HEK293T (cell line): ENCODE measurements around the gene COL28A1.
"Not testable (repeated sequence)": the region's sequence is repeated elsewhere in the genome, so short reads cannot be mapped to it uniquely, and the experiment has no call there.

Source experiments
- CTCF ChIA-PET: fragments of 350-600 bp; formaldehyde crosslinking; extraction: SDS; loops from one replicate; lab custom pipeline; 2021; ENCODE audit warnings: antibody characterized with exemption, inconsistent platforms; lab: Yijun Ruan, JAX
- POLR2A ChIA-PET: fragments of 350-600 bp; formaldehyde crosslinking; extraction: SDS; loops from one replicate; lab custom pipeline; 2020; ENCODE audit warnings: antibody characterized with exemption, inconsistent platforms; lab: Yijun Ruan, JAX
- DNase-seq: peaks from one replicate; pipeline ENCODE4 v3.0.0; 2012; ENCODE audit warnings: mixed read lengths; ENCODE audit errors: extremely low spot score
- ARNT ChIP-seq: fragments of 450-650 bp; IDR thresholded peaks from 2 replicates; pipeline ENCODE4 v1.6.1; 2017; ENCODE audit warnings: mild to moderate bottlenecking
- BHLHE40 ChIP-seq: fragments of 450-650 bp; IDR thresholded peaks from 2 replicates; pipeline ENCODE4 v1.6.1; 2016; ENCODE audit warnings: mild to moderate bottlenecking, moderate library complexity, borderline replicate concordance
- CTBP1 ChIP-seq: fragments of 450-650 bp; IDR thresholded peaks from 2 replicates; pipeline ENCODE4 v1.6.1; 2016; ENCODE audit warnings: borderline replicate concordance
- ELF4 ChIP-seq: fragments of 450-650 bp; IDR thresholded peaks from 2 replicates; pipeline ENCODE4 v1.6.1; 2017; ENCODE audit warnings: antibody characterized with exemption
- FOXA1 ChIP-seq: fragments of 450-650 bp; IDR thresholded peaks from 2 replicates; pipeline ENCODE4 v1.6.1; 2016; ENCODE audit warnings: mild to moderate bottlenecking
- FOXK2 ChIP-seq: fragments of 450-650 bp; IDR thresholded peaks from 2 replicates; pipeline ENCODE4 v1.6.1; 2016; ENCODE audit warnings: mild to moderate bottlenecking
- FOXM1 ChIP-seq: fragments of 450-650 bp; IDR thresholded peaks from 2 replicates; pipeline ENCODE4 v1.6.1; 2017; ENCODE audit warnings: mild to moderate bottlenecking, borderline replicate concordance
- HDGF ChIP-seq: fragments of 450-650 bp; IDR thresholded peaks from 2 replicates; pipeline ENCODE4 v1.6.1; 2017; ENCODE audit warnings: antibody characterized with exemption, borderline replicate concordance
- L3MBTL2 ChIP-seq: fragments of 450-650 bp; conservative IDR thresholded peaks from 2 replicates; pipeline ENCODE4 v1.6.1; 2016; ENCODE audit warnings: mild to moderate bottlenecking
- LEF1 ChIP-seq: fragments of 450-650 bp; IDR thresholded peaks from 2 replicates; pipeline ENCODE4 v1.6.1; 2017; ENCODE audit warnings: mild to moderate bottlenecking, borderline replicate concordance
- NFRKB ChIP-seq: fragments of 450-650 bp; IDR thresholded peaks from 2 replicates; pipeline ENCODE4 v1.6.1; 2016; ENCODE audit warnings: mild to moderate bottlenecking, moderate library complexity
- SP1 ChIP-seq: fragments of 450-650 bp; IDR thresholded peaks from 2 replicates; pipeline ENCODE4 v1.6.1; 2017
- SUZ12 ChIP-seq: fragments of 450-650 bp; IDR thresholded peaks from 2 replicates; pipeline ENCODE4 v1.6.1; 2016; ENCODE audit warnings: mild to moderate bottlenecking
- TARDBP ChIP-seq: fragments of 450-650 bp; IDR thresholded peaks from 2 replicates; pipeline ENCODE4 v1.6.1; 2016
- ZNF384 ChIP-seq: fragments of 450-650 bp; IDR thresholded peaks from 2 replicates; pipeline ENCODE4 v1.6.1; 2016
- TF ChIP-seq, protein P1 (sequence below): fragments of 450-650 bp; IDR thresholded peaks from 2 replicates; pipeline ENCODE4 v1.6.1; 2016

COL28A1 gene

DNA sequence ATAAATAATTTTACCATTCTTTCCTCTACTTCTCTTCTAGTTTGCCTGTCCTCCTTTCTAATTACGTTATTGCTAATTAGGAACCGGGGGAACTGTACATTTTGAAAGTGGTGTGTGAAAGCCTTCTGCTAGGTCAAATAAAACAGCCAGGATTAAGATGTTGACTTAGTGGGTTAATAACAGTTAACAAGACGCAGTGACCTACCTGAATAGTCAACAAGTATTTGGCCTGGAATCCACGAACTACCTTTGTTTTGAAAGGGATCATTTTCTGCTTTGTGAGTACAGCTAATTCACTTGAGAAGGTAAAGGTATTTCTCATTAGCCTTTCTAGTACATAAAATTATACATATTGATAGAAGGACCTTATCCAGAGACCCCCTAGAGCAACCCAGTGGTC is 139.9 kb downstream of the COL28A1 start:
- DNase-seq: no peak
- CTCF ChIA-PET: no interaction called here
- no peak for TF ChIP-seq HDGF
- no peak for TF ChIP-seq ELF4
- TF ChIP-seq NFRKB: no peak
- TF ChIP-seq FOXA1: no peak
- no peak for TF ChIP-seq SUZ12
- no peak for TF ChIP-seq ZNF384
- no peak for TF ChIP-seq LEF1
- no peak for TF ChIP-seq SP1
- no peak for TF ChIP-seq FOXK2
- TF ChIP-seq BHLHE40: no peak
- TF ChIP-seq CTBP1: no peak
- TF ChIP-seq FOXM1: no peak
- no peak for TF ChIP-seq TARDBP
- TF ChIP-seq ARNT: no peak
- TF ChIP-seq, protein P1, sequence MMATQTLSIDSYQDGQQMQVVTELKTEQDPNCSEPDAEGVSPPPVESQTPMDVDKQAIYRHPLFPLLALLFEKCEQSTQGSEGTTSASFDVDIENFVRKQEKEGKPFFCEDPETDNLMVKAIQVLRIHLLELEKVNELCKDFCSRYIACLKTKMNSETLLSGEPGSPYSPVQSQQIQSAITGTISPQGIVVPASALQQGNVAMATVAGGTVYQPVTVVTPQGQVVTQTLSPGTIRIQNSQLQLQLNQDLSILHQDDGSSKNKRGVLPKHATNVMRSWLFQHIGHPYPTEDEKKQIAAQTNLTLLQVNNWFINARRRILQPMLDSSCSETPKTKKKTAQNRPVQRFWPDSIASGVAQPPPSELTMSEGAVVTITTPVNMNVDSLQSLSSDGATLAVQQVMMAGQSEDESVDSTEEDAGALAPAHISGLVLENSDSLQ: no peak
- POLR2A ChIA-PET: no interaction called here

DNA sequence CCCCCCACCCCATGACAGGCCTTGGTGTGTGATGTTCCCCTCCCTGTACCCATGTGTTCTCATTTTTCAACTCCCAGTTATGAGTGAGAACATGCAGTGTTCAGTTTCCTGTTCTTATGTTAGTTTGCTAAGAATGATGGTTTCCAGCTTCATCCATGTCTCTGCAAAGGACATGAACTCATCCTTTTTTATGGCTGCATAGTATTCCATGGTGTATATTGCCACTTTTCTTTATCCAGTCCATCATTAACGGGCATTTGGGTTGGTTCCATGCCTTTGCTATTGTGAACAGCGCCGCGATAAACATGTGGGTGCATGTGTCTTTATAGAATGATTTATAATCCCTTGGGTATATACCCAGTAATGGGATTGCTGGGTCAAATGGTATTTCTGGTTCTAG is 147.5 kb downstream of the COL28A1 start:
- CTCF ChIA-PET: interaction anchor here (0.6 kb wide), 1 partner anchor 722 kb away, joined by 4 read pairs; no protein-coding TSS in a partner anchor
- POLR2A ChIA-PET, DNase-seq: not testable (repeated sequence)

DNA sequence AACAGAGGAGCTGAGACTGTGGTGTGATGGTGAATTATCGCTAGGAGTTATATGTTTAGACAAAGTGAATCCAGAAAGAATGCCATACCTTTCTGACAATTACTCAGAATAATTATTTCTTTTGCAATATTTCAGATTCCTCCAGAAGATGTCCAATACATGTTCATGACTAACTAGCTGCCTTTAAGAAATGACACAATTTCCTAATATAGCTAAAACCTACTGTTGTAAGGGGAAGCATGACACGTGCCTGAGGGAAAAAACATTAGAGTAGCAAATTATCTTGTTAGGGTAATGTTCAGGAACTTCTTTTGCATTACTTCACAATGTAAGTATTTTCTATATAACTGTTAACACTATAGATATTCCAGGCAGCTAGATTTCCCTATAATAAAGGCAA is 150.3 kb downstream of the COL28A1 start:
- ChIA-PET POLR2A (no interaction called here), CTCF (no interaction called here)
- TF ChIP-seq SP1 (no peak), SUZ12 (no peak), ZNF384 (no peak)
- no peak for DNase-seq

DNA sequence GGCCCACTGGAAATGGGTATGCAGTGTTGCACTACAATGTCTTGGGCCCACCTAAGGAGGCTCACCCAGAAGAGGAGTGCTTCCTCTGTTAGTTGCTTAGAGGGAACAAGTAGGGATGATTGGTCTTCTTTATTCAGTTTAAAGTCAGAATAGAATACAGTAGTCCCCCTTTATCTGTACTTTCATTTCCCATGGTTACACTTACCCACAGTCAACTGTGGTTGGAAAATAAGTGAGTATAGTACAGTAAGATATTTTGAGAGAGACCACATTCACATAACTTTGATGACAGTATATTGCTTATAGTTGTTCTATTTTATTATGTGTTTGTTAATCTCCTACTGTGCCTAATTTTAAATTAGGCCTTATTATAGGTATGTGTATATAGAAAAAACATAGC is 151.4 kb downstream of the COL28A1 start:
- ChIA-PET CTCF (no interaction called here), POLR2A (no interaction called here)
- no peak for DNase-seq
- TF ChIP-seq FOXA1 (no peak), HDGF (no peak), LEF1 (no peak), L3MBTL2 (no peak), TARDBP (no peak), CTBP1 (no peak), FOXK2 (no peak), ZNF384 (no peak), ARNT (no peak), FOXM1 (no peak), BHLHE40 (no peak), SP1 (no peak), SUZ12 (no peak), ELF4 (no peak), NFRKB (no peak)
- TF ChIP-seq, protein P1: no peak

DNA sequence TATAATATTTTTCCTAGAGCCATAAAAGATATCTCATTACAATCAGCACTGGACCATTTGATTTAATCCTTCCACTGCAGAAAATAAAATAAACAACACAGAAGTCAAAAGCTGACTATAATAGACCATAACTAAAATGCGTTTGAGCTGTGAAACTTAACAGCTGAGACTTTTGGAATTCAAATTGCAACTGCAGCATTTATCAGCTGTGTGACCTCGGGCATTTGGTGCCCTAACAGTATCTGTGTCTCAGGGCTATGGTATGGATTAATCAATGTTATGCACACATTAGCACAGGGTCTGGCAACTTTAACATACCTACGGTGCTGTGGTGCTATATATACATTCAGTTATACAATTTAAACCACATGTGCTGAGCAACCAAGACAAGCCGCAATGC is 160.1 kb downstream of the COL28A1 start:
- TF ChIP-seq HDGF (no peak), SP1 (no peak)
- no peak for DNase-seq
- ChIA-PET CTCF (no interaction called here), POLR2A (no interaction called here)

DNA sequence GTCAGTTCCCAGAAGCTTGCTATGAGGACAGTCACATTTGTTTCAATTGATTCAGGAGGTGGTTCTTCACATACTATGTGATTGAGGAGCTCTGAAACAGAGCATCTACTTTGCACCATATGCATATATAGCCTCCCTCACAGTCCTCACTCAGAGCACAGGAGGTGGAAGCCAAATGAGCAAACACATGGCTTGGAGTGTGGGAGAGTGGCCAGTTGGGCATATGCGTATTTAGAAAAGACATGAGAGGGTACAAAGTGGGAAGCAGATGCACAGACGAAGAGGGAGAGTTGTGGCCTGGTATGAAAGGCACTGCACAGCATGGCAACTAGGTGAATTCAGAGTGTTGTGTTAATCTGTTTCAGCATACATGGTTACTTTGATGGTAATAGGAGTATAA is 165.6 kb downstream of the COL28A1 start:
- ChIA-PET POLR2A (no interaction called here), CTCF (no interaction called here)
- TF ChIP-seq SP1 (no peak), ARNT (no peak), BHLHE40 (no peak), ZNF384 (no peak), FOXM1 (no peak), FOXA1 (no peak), ELF4 (no peak), L3MBTL2 (no peak)
- TF ChIP-seq, protein P1: no peak
- DNase-seq: no peak

DNA sequence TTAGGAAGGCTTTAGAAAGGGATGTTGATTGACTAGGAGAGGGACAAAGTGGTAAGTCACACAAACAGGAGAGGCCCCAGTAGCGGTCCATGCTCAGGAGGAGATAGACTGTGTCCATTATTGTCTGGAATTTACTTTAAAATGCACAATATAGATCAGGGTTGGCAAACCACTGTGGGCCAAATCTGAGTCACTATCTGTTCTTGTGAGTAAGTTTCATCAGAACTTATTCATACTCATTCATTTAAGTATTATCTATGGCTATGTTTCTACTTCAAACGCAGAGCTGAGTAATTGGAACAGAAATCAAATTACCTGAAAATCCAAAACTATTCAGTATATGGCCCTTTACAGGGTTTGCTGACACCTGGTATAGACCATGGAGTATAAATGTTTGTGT is 166.5 kb downstream of the COL28A1 start:
- CTCF ChIA-PET: no interaction called here
- no peak for DNase-seq
- TF ChIP-seq ELF4: no peak
- no peak for TF ChIP-seq FOXM1
- TF ChIP-seq SP1: no peak
- no peak for TF ChIP-seq HDGF
- TF ChIP-seq NFRKB: no peak
- TF ChIP-seq FOXA1: no peak
- no peak for TF ChIP-seq TARDBP
- no peak for TF ChIP-seq CTBP1
- TF ChIP-seq LEF1: no peak
- TF ChIP-seq, protein P1: no peak
- no peak for TF ChIP-seq FOXK2
- TF ChIP-seq ARNT: no peak
- no peak for TF ChIP-seq BHLHE40
- POLR2A ChIA-PET: no interaction called here
